NOMO-1 treated with DMSO at 0.1 percent for 48 hours (cell line): ENCODE data around the gene ZNF189.
A peak's percentile ranks its signal among the peaks of the same experiment; 100 is the strongest.

Experiments
- DNase-seq: peaks from one replicate; lab custom pipeline; 2025; ENCODE audit not compliant: unreplicated experiment; lab: John Stamatoyannopoulos, UW

Gene ZNF189

DNA sequence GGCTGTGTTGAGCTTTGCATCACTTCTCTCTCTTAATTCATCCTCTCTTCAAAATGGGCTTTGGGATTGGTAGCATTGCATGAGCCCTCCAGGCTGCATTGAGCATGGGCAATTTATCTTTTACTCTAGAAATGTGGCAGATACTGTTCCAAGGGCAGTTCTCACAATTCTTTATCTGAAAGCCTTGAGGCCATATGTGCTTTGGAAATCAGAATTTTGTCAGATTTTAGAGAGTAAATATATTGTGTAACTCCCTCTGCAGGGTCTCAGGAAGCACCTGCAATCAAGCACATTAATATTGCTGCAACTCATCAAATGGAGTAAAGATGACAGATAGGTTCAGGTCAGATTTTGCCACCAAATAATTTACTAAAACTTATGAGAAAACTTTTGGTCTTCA, 19.3 kb downstream of the ZNF189 start:
- DNase-seq = no peak

DNA sequence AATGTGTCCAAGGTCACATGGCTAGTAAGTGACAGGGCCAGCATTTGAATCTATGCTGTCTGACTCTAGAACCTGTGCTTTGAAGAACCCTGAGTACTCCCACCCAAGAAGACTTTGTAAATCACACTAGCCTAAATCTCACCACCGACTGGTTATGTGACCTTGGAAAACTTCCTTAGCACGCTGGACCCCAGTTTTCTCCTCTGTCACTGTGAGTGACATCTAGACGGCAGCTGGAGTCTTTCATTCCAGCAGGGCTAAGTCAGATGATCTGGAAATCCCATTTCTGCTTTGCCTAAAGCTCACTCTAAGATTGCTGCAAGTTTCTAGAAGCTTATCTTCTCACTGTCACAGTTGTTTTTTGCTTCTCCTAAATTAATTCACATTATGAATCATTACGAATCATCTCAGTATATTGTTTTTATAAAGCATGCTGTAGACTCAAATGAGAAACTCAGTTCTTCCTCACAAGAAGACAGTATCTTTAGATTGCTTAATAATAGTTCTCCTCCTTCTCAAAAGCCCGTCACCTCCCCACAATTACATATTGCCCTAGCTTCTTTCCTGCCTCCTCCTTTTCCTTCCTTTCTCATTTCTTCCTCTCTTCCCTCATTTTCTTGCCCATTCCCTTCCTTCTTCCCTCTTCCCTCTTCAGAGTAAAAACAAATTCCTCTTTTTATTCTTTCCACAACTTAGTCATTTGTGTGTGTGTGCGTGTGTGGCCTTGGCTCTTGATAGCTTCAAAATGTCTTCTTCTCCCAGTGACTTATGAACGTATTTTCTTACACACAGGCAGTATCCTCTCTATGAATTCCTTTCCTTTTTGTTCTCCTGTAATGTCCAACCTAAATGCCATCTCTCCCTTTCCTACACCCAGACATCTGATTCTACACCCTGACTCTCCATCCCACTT, 20.1 kb downstream of the ZNF189 start:
- DNase-seq = no peak

DNA sequence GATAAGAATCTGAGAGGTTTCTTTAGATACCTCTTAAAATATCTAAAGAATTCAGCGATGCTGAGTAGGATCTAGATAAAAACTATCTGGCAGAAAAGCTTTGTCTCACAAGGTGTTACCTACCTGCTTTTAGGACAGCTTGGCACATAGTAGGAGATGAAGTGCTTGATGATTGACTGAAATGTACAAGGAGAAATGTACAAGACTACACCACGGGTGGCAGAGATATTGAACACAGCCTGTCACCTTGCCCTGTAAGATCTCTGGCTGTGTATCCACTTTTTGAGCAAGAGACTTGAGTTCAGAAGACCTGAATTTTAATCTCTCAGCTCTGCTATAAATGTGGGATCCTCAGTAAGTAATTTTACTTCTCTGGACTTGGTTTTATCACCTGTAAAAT, 21.2 kb downstream of the ZNF189 start:
- DNase-seq = no peak

DNA sequence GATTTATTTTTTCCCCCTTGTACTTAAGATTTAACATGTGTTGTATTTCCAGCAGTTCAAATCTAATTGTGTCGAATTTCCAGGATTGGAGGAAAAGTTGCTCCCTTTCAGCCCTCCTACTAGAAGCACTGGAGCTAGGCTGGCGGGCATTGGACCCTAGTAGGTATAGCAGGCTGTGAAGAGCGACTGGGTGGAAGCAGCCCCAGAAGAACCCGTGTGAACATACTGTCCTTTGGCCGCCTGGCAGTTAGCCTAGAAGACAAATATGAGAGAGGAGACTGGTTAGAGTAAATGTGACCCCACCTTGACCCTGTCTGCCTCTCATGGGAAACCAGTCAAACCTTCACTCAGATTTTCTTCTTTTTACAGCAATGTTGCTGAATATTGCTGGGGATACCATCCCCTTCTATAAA, 23.0 kb downstream of the ZNF189 start:
- no peak for DNase-seq

DNA sequence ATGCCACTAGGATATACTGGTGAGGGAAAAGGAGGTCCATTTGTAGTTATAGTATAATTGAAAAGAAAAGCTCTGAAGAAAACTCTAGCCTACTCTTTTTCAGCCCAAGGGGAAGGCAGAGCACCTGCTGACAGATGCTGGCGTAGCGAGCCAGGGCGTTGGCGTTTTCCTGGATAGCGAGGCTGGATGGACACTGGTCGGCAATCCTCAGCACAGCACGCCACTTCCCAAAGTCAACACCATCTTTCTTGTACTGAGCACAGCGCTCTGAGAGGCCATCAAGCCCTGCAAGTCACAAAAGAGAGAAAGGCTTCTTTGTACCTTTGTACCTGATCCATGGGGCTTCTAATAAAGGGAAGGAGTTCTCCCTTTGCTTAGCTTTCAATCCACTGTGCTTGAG, 28.7 kb downstream of the ZNF189 start:
- no peak for DNase-seq

DNA sequence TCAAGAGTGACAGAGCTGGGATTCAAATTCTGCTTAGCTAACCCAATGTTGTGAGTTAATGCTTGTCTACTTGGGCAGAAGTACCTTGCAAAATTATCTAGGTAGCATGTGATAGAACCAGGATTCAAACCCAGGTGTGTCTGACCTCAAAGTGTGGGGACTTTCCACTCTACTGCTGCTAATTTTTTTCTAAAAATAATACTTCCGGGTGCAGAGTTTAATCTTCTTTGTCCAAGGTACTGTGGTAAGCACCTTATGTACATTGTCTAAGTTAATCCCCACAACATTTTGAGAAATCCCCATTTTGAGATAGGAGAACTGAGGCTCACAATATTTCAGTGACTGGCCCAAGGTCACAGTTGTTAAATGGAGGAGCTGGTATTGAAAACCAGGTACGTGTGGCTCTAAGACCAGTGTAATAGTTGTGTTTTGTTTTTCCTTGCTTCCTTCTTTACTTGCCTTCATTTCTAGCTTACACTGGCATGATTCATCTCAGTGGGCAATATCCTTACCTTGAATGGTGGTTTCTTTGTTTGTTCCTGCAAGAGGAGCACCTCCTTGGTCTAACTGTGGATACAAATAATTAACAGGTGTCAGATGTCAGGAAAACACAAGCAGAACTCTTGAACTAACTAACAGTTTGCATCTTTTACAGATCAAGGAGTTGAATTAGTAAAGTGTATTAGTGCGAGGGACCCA, 29.5 kb downstream of the ZNF189 start:
- DNase-seq = no peak

DNA sequence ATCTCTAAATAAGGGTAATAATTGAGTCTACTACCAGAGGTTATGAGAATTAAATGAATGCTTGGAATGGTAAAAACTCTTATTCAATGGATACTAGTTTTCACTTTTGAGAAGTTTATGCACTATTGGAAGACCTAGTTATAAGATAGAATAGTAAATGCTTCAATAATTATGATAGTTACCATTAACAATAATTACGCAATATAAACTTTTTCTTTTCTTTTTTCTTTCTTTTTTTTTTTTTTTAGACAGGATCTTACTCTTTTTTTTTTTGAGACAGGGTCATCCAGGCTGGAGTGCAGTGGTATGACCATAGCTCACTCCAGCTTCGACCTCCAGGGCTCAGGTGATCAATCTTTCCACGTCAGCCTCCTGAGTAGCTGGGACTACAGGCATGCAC, 30.3 kb downstream of the ZNF189 start:
- no peak for DNase-seq

DNA sequence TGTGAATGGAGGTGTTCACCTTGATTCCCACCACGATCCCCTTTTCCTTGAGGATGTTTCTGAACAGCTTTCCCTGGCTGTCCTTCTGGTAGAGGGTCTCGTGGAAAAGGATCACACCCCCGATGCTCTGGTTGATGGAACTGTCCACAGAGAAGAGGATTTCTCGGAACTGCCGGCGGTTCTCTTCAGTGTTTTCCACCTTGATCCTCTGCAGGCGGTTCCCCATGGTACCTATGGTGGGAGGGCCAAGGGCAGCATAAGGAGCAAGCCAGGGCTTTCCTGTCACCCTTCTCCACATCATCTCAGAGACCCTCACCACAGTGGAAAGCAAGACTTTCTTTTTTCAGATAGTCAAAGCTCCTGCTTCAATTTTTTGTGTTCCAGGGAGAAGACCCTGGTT, 31.1 kb downstream of the ZNF189 start:
- DNase-seq = no peak

DNA sequence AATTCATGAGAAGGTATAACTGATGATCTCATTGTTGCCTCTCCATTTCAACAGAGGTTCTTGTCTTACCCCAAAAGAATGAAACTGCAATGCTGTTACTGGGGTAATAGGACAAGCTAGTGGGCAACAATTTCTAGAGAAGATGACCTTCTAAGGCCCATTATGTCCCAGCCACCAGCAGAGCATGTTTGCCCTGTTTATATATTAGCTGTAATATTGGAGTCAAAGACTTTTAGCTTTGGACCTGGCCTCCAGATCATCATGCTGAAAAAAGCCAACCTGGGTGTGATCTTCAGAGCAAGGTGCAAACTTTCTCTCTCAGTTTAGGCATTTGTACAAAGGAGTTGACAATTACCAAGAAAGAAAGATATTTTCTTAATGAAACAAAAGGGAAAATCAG, 33.5 kb downstream of the ZNF189 start:
- DNase-seq = no peak

DNA sequence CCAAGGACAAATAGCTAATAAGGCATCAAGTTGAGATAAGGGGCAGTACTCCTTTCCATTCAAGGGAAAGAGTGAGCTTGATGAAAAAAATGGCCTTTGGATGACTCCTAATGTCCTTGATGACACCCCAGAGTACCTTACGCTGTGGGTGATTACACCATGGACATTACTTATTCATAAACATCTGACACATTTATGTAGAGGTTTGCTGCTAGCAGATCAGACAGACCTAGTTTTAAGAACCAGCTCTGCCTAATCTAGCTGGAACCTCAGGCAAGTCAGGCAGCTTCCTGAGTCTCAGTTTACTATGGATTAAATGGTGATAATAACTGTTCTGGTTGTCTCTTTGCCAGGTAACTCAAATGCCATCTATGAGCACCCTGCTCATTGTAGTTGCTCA, 34.1 kb downstream of the ZNF189 start:
- no peak for DNase-seq

DNA sequence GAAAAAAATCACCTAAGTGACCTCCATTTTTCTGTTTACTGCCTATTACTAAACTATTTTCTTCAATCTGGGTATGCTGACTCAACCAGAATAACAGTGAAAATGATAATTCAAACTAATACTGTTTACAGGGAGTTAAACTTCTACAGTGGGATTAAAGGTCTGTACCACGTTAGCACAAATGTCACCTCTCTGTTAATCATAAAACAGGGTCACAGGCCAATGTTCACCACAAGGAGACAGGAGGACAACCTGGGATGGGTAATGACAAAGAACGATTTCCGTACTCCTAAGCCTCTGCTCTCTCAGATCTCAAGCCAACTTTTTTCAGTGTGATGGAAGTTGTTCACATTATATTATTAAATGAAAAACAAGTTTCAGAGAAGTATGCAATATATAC, 34.6 kb downstream of the ZNF189 start:
- DNase-seq = no peak

DNA sequence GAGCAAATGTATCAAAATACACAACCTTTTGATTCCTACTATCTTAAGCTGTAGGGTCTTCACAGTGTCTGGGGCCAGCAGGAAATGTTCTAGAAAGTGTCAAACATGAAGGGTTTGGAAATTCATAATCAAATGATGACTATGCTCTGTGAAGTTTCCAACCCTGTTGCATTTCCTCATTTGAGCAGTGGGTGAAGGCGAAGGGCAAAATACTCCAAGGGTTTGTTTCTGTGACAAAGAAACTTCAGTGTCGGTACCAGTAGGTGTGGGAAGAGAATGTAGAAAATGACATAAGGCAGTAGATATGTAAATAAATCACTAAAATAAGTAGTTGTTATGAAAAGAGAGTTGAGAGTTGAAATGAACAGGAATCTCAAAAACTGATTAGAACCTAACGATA, 36.3 kb downstream of the ZNF189 start:
- DNase-seq = no peak

DNA sequence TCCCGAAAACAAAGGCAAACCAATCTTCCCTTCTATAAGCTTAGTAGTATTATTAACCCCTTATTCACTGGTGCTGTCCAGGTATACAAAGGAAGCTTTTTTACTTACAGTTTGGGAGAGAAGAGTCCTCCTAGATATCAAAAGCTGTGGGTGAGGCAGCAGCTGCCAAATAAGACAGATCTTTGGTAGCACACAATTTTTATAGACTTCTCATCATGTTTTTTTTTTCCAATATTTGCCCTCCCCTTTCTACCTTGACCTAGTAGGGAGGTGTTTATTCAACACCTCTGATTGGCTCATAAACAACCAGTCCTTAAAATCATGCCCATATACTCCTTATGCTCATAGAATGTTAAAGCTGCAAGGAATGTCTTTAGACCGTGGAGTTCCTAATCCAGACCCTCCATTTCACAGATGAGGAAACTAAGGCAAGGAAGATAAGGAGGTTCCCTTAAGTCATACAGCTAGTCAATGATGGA, 37.0 kb downstream of the ZNF189 start, which contains the start of gene ALDOB:
Gene ALDOB, minus strand, starts transcription at position 174 of the 479 bp plus-strand sequence. CDS start 4,887 bp downstream, outside the sequence.
- no peak for DNase-seq

DNA sequence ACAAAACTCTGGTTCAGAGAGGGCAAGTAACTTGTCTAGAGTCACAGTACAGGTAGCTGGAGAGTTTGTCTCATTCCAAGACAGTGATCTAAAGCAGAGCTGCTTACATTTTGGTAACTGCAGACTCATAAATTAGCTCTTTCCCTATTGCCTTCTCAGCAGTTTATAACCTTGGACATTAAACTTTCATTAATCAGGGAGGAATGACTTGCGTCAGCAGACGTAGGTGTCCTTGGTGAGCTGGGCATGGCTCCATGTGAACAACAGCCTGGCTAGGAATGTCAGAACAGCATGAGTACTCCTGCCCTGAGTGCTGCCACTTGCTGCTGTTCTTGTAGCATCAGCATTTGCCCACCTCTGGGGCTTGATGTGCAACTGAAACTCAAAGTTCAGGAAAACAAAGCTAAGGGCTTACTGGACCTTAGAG, 39.2 kb downstream of the ZNF189 start:
- DNase-seq = no peak

DNA sequence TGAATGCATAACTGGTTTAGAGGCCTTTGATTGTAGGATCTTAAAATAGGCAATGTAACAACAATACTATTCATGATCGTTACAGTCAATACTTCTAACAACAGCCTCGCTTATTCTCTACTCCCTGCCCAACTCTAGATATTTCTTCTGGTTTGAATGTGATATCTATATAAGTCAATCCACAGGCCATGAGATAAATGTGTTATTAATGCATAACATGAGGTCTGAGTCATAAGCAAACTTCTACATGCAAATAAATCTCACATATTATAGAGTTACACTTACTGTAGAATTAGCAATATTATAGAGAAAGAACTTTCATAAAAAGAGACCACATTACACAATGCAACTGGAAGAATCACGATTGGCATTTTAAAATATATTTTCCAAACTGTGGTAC, 39.9 kb downstream of the ZNF189 start:
- DNase-seq = no peak

DNA sequence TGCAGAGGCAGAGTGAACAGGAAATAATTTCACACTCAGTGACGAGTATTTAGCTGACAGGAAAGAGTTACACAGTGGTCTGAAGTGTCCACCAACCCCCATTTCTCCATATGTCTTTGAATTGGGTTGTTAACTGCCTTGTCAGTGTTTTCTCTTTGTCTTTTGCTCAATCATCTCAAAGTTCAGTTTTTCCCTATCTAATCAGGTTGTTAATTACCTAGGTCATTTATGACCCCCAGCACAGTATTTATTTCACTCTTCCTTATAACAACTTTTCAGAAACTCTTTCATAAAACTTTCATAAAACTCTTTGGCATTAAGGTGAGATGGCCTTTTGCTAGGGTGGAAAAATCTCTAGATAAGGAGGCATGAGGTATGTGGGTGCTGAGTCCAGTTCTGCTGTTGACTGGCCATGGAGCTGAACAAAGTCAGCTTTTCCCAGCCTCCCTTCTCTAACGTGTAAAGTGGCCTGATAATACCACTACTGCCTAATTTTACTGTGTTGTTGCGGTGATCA, 42.1 kb downstream of the ZNF189 start:
- no peak for DNase-seq

DNA sequence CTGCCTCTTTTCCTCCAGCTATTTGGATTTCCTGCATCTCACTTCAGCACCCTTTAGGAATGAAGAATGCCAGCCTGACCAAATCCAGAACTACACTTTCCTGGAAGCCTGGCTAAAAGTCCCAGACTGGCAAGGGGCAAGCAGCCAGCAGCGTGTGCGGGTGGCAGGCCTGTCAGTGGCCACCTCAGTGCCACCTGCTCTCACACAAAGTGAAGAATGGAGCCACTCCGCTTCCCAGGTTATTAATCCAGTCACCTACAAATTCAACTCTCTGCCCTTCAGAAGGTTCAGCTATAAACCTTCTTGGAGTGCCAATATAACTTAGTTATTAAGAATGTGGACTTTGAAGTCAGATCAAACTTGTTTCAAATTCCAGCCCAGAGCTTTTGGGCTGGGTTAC, 43.7 kb downstream of the ZNF189 start:
- no peak for DNase-seq

DNA sequence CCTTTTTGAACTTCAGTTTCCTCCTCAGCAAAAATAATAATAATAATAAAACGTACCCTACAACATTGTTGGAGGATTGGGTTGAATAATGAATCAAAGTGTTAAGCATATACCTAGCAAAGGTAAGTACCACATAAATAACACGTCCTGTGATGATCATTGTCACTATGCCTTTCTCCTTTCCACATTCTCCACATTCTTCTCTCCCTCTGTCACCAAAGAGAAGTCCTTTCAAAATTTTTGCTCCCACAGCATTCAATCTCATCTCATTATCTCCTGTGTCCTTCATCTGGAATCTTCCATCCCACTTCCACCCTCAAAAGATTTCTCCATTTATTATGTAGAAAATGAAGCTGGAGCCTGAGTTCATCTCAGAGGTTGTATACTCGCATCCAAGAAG, 44.1 kb downstream of the ZNF189 start:
- DNase-seq = no peak

DNA sequence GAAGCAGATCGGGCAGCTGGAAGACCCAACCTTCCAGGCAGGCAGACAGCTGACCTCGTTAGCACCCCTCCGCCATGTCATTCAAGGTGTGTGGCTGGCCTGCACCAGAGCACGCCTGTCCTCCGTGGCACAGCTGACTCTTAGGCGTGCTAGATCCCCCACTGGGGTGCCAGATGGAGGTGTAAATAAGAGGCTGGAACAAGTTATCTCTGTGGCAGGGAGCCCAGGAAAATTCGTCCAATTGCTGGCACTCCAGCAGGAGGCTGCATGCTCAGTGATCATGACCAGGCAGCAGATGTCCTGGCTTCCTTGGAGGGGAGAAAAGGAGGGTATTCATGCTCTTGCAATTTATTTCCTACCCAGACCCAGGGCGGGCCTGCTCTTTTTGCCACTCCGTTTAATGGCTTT, 44.7 kb downstream of the ZNF189 start:
- no peak for DNase-seq

DNA sequence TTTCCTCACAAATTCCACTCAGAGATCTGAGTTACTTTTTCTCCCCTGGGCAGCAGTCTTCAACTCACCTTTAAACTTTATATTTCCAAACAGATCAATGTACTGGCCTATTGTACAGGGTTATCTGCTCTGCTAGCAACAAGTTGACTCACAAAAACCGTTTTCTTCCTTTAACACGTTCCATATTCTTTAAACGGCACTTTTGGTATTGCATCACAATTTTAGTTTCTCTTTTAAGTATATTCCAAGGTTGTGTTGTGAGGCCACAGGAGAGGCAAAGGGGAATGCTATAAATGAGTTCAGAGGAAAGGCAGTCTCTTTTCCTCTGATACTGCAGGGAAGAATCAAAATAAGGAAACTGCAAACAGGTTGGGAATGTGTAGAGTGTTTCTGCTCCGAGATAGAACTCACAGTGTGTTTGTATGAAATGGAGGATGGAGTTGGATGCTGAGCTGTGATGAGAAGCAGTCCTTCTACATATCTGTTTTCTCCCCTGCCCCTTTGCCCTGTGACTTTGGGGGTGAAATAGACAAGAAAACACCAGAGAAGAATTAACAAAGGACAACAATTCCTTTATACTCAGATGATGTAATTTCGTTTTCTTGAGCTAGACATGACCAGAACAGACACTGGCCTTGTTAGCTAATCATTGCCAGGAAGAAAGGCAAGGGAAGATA, 46.8 kb downstream of the ZNF189 start:
- peak; percentile 7 for DNase-seq

DNA sequence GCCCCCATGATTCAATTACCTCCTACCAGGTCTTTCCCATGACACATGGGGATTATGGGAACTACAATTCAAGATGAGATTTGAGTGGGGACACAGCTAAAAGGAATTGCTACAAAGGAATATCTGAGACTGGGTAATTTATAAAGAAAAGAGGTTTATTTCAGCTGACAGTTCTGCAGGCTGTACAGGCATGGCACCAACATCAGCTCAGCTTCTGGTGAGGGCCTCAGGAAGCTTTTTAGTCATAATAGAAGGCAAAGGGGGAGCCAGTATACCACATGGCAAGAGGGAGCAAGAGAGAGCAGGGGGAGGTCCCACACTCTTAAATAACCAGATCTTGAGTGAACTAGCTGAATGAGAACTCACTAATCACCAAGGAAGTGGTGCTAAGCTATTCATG, 48.1 kb downstream of the ZNF189 start:
- DNase-seq = no peak
